HG03045 (cell line): ENCODE measurements around the gene C19orf47.

Experiments used
- ATAC-seq: cut with Tn5 transposase; IDR thresholded peaks from one replicate; pipeline ENCODE4 v1.9.1; 2021; ENCODE audit warnings: mild to moderate bottlenecking, moderate library complexity; ENCODE audit not compliant: unreplicated experiment

Gene C19orf47

GRCh38 chr19:40348125-40348913 is at the start of gene C19orf47, which contains the start of gene PLD3:
Gene C19orf47 (minus strand): TSS chr19:40348397. CDS start chr19:40341857, 6,540 bp downstream.
Gene PLD3 (plus strand): TSS chr19:40348695. CDS start chr19:40366484, 17,789 bp downstream.
- peak; percentile 95 for ATAC-seq

DNA sequence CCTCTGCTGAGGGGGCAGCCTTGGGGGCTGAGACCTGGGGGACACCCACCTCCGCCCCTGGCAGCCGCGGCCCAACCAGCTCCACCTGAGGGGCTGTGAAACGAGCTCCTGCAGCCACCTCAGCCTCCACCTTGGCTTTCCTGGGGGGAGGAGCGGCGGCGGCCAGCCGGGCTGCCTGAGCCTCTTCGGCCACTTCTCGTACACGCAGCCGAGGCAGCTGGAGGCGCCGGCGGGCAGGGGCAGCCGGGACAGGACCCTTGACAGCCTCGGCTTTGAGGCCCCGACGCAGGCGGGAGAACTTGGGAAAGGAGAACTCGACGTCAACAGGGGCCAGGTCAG is 49.3 kb upstream of the C19orf47 start:
- ATAC-seq, result no peak

DNA sequence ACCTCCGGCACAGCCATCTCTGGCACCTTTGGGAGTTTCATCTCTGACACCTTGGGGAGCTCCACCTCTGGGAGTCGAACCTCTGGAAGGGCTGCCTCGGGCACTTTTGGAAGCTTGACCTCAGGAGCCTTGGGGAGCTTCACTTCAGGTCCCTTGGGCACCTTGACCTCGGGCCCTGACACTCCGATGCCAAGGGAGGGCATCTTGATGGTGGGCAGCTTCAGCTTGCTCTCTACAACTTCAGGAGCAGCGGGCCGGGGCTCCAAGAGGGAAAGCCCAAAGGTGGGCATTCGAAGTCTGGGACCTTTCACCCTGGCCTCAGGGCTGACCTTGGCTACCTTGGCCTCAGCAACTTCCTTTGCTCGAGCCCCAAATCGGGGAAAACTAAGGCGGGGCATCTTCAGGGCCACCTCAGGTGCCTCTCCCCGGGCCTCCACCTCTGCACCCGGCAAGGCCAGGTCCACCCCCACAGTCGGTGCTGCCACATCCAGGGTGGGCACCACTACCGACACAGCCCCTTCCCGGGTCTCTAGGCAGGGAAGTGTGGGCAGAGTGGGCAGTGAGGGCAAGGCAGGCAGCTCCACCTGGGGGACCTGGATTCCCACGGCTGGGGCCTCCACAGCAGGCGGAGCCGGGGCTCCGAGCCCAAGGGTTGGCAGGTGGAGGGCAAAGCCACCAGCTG is 48.8 kb upstream of the C19orf47 start:
- ATAC-seq, result no peak

- no peak for ATAC-seq
Measured at GRCh38 chr19:40395956-40396355, 47.8 kb upstream of the C19orf47 start.

- no peak for ATAC-seq
Measured at GRCh38 chr19:40394816-40395210, 46.6 kb upstream of the C19orf47 start.

DNA sequence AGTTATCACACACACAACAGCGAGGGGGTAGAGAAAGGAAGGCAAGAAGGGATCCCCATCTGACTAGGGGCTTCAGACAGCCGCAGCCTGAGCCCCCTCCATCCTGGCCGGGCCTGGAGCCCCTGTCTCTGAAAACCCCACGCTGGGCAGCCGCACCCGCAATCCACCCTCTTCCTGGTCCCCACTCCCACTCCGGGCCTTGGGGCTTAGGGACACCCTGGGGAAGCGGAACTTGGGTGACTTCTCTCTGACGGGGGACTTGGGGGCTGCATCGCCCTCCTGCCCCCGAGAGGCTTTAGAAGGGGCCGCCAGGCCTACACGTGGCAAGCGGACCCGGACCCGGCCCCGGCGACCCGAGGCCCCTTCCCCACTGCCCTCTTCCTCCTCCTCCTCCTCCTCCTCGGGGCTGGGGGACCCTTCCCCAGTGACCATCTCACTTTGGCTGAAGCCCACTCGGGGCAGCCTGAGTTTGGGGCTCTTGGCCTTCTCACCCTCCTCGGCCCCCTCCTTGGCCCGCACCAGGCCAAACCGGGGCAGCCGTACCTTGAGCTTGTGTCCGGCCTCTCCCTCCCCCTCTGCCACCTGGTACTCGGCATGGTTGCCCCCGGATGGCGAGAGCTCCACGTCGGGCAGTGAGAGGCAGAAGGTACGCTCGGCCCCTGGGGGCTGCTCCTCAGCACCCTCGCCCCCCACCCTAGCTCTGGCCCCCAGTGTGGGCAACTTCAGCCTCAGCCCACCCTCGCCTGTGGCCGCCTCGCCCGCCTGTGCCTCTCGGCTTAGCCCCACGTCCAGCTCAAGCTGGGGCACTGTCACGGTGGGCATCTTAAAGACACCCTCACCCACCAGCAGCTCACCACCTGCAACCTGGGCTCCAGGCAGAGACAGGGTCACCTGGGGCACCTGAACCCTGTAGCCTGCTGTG is 46.0 kb upstream of the C19orf47 start:
- no peak for ATAC-seq

GRCh38 chr19:40392894-40393517 is 44.8 kb upstream of the C19orf47 start:
- no peak for ATAC-seq

DNA sequence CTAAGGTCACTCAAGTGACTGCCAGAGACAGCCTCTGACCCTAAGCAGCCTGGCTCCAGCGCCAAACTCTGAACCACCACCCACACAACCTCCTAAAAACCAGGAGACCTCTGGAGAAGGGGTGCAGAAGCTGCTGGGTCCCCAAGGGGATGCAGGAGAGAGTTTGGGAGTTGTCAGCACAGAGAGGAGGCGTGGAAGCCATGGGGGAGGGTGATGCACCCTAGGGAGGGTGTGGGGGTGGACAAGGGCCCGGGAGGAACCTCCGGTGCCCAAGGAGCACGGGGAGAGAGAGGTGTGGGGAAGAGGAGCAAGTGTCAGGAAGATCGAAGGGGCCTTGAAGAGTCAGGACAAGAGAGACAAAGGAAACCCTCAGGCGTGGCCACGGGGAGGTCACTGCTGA is 43.9 kb upstream of the C19orf47 start:
- no peak for ATAC-seq

GRCh38 chr19:40390084-40390742 is 42.0 kb upstream of the C19orf47 start, which contains the start of gene HIPK4:
Gene HIPK4 (minus strand): TSS chr19:40390181. CDS start chr19:40389902, 279 bp downstream.
- ATAC-seq, result no peak

DNA sequence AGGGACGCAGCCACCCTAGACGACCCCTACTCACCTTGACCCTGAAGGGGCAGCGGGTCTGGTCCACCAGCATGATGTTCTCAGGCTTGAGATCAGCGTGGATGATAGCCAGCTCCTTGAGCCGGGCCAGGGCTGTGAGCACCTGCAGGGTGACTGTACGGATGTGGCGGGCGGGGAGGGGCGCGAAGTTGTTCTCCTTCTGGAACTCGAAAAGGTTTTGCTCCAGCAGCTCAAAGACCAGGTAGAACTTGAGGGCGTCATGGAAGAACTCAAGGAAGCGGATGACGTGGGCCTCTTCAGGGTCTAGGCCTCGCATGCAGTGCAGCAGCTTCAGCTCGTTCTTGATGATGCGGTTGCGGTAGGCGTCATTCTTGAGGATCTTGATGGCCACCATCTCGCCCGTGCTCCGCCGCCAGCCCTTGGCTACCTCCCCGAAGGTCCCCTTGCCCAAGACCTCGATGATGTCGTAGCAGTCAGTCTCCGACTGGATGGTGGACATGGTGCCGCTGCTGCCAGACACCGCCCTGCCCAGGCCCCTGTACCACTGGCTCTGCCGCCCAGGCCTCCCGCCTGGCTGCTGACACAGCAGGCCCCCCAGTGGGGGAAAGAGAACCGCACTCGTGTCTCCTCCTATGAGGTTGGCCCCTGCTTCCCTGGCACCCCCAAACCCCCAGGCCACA is 41.3 kb upstream of the C19orf47 start:
- no peak for ATAC-seq

- no peak for ATAC-seq
Measured at GRCh38 chr19:40388481-40388880, 40.3 kb upstream of the C19orf47 start.

DNA sequence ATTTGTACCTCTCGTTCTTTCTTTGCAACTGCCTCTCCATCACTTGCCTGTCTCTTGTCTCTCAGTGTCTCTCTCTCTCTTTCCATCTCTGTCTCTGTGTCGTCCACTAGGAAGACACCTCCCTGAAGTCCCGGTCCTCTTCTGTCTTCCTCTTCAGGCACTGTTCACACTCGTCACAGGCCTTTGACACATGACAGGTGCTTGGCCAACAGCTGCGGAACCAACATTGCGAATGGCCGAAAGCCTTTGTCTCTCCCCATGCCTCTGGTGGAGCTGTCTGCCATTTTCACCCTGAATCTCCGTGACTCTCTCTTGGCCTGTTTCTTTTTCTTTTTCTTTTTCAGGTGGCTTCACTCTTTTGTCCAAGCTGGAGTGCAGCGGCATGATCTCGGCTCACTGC is 39.0 kb upstream of the C19orf47 start:
- ATAC-seq, result no peak

- no peak for ATAC-seq
Measured at GRCh38 chr19:40383668-40384248, 35.6 kb upstream of the C19orf47 start.

DNA sequence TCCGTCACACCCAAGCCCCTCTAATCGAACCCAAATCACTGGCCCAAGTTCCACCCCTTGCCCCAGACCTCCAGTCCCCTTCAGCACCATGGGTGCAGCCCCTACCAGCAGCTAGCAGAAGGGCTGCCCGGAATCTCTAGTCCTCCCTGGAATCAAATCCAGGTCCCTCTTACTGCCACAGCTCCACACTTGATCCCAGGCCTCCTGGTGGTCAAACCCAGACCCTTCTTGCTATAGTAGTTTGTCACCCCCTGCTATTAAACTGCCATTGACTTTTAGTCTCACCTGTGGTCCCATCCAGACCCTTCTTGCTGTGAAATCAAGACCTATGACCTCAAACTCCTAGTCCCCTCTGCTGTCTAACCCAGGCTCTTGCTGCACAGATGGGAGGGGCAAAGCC is 33.1 kb upstream of the C19orf47 start:
- no peak for ATAC-seq

DNA sequence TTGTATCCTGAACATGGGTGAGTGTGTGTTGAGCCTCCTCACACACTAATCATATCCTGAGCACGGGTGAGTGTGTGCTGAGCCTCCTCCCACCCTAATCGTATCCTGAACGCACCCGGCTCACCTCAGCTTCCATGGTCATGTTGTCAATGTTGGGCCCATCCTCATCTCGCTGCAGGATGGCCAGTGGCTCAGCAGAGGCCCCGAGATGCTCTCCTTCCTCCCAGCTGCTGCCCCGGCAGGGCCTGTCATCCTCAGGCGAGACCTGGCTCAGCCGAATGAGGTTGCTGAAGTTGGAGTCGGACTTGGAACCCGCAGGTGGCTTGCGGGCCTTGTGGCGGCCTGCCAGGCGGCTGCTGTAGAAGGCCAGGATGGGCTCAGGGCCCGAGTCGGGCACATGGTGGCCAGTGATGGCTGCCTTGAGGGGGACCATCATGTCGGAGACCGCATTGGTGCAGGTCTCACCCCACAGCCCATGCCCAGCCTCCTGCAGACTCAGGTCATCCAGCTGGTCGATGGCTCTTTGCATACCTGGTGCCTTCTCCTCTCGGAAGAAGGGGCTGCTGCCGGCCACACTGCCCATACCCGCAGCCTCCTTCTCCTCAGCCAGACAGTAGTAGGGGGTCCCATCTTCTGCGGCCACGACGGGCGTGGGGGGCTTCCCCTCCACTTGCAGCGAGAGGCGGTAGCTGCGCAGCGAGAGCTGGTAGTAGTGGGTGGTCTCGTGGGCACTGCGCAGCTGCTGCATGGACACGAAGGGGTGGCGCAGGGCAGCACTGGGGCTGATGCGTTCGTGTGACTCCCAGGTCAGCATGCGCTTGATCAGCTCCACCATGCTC is 32.2 kb upstream of the C19orf47 start:
- no peak for ATAC-seq

DNA sequence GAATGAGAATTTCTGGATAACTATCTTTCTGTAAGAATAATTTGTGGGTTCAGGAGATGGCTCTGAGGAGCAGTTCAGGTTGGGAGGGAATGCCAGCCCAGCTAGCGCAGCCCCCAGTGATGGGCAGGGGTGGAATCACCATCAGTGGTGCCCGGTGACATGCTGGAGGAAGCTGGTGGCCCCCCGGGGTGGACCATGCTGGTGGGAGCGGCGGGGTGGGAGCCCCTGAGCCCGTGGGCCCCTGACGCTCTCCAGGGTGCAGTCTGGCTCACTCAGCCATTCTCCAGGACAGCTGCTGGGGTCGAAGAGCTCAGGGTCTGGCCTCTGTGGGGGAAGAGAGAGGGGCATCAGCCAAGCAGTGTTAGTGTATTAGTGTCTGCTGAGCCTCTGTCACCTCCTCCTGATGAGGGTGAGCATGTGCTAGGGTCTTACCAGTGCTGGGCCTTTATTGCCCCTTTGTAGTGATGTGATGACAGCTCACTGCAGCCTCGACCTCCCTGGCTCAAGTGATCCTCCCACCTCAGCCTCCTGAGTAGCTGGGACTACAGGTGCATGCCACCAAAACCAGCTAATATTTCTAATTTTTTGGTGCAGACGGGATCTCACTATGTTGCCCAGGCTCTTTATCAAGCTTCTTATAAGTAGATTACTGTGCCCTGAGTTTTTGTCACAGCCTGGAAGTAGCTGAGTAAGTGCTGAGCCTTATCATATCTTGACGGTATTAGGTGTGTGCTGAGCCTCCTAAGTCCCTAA is 31.4 kb upstream of the C19orf47 start:
- no peak for ATAC-seq

- ATAC-seq, result no peak
Measured at GRCh38 chr19:40378509-40378908, 30.3 kb upstream of the C19orf47 start.
